NCI-H1417 (cell line): ENCODE results near the gene SLC15A4.

Experiments used
- DNase-seq, 3 experiments: peaks; one replicate each; lab custom pipeline; 2025; lab: John Stamatoyannopoulos, UW

SLC15A4 gene

DNA sequence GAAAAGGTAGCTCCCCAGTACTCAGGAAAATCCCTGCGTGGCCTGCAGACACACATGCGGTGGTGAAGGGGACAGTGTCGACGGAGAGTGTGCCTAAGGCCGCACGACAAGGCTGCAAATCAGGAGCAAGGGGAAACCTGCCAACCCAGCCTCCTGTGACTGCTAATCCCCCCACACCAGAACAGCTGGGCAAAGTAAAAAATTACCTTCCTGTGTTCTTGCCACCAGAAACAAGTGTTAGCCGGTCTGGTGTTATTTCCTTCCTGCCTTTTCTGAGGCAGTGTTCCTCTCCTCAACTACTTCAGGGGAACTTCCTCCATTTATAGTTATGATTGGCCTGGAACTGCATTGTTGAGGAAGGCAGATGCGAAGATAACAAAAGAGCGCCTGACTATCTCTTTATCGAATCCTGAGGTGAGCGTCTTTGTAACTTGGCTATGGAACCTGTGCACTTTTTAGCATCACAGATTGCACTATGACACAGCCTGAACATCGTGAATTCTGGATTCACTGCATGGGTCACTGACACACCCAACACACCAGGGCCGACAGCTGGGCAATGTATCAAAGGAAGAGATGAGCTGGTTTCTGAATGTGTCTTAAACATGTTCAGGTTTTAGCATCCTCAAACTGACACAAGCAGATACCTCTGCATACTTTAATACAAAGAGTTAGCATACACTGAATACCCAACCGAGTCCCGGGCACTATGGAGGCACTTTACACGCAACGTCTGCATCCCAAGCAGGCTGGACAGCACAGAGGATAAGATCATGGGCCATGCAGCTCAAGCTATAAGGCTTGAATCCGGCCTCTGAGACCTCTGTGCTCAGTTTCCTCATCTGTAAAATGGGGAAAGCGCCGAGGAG is 28.9 kb downstream of the SLC15A4 start:
- DNase-seq: no peak

DNA sequence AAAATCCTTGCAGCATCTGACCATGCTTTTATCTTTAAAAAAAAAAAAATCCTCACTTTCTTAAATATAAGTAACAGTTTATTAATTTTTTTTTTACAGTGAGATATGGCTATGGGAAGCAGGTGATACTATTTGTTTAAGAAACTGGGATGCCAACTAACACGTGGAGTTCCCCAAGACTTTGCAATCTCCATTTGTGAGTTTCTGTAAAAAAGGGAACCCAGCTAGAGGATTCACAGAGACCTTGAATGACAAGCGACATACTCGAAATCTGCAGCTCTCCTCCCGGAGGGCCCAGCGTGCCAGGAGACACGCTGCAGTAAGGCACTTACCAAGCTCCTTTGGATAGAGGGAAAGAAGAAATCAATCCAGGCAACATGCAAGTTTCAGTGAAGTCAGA is 30.1 kb downstream of the SLC15A4 start:
- DNase-seq: no peak

DNA sequence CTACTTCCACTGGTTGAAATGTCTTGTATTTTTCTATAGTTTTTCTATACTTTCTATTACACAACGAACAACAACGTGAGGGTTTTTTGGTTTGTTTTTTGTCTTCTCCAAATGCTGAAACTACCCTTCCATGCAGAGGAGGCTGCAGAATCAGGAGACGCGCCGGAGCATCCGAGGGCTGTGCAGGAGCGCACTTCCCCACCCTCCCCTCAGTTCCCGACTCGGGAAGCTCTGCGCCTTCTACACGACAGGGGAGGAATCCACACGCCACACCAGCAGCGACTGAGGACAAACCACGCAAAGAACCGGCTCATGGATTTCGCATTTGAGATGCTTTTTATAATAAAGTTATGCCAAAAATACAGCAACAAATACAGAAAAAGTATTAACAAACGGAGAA is 30.9 kb downstream of the SLC15A4 start:
- DNase-seq: no peak

DNA sequence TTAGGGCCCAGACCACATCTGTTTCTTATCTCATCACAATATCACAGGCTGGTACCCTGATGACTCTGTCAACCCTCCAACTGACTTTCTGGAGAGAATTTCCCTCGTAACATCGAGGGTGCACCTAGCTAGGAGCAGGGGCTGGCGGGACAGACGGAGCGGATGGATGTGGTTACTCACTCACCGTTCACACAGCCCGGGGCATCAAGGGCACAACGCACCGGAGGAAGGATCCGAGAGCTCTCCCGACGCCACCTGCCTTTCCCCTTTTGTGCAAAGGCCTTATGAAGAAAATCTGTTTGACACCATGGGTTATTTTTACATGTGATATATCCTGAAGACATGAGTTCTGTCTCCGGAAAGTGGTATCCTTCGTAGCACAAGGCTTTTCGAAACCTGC is 31.4 kb downstream of the SLC15A4 start:
- DNase-seq: no peak

DNA sequence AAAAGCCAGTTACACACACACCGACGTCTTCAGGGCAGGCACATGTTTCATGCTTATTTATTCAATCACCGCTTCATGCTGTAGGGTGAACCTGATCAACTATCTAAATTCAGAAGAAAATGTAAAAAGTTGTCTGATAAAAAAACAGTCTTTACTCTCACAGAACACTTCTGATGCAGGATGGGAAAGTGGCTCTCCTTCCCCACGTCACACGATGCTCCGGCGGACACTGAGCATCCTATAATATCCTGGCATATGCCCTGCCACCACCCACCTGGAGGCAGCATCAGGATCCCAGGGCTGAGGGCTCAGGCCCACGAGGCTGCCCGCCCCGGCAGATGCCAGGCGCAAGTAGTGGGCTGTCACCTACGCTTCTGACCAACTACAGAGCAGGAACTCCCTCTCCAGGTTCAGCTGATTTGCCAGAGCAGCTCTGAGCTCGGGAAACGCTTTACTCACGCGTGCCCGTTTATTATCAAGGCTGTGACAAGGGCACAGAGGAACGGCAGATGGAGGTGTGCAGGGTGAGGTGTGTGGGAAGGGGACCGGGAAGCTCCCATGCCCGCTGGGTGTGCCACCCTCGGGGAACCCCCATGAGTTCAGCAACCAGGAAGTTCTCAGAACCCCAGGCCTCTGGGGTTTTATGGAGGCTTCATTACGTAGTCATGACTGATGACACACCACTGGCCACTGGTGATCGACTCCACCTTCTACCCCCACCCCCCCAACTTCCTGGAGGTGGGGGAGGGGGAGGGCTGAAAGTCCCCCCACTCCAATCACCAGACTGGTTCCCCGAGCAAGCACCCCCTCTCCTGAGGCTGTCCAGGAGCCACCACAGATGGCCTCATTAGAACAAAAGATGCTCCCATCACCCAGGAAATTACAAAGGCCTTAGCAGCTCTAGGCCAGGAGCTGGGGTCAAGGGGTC is 32.1 kb downstream of the SLC15A4 start:
- no peak for DNase-seq

DNA sequence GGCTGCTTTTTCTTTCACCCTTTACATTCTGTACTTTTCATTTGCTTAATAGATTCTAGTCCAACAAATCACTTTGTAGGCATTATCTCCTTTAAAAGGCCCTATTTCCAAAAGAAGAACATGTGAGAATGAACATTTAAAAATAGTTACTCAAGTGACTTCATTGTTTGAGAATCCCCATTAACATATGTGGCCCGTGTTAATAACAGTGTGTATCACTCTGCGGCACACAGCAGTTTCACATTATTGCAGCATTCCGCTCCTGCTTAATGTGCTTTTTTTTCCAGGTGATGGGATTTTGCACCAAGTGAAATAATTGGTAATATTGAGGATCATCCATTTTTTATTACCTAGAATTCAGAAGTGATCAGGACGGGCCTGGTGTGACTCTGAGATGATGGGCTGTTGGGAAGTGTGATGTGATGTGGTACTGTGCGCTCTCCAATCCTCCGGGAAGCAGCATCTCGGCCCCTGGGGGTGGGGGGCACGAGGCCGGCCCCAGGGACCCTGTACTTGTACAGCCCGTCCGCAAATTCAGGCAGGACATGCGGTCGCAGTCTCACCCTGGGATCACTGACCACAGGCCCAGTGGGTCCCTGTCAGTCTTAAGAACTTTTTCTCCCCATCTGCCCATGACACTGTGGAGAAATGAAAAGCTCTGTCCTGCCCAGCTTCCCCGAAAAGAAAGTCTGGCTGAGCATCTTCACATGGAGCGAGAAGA is 32.9 kb downstream of the SLC15A4 start:
- DNase-seq: no peak

DNA sequence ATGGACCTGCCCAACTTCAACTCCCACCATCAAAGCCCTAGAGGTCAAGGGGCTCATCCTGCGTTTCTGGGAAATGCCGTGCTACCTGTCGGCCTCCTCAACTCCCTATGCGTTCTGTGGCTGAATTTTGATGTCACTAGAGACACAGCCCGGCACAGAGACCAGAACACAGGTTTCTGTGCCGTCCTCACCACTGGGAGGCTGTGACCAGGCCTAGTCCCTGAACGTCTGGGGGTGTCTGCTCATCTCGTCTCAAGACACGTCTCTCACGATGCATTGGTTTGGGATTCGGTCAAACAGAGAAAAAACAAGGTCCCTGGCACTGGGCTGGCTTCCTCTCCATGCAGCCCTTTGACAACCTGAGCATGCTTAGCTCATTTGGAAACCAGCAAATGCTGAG is 33.5 kb downstream of the SLC15A4 start:
- DNase-seq: no peak

DNA sequence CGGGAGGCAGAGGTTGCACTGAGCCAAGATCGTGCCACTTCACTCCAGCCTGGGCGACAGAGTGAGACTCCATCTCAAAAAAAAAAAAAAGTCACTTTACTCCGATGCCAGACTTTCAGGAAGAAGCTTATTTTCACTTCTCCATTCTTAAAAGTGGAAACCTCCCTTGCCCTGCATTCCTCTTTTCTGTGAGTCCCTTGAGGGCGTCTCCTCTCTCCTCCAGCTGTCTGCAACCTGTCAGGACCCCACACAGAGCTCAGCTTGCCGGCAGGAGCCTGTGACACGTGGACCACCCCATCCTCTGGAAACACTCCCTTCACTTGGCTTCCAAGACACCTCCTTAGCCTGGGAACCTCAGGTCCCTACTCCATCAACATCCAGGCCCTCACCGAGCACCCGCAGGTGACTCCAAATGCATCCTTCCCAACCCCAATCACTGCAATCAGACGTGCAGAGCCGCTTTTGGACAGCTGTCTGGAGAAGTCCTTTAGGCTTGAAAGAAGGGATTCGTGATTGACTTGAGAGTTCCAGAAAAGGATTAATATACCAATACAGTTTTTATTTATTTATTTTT is 34.3 kb downstream of the SLC15A4 start:
- no peak for DNase-seq

DNA sequence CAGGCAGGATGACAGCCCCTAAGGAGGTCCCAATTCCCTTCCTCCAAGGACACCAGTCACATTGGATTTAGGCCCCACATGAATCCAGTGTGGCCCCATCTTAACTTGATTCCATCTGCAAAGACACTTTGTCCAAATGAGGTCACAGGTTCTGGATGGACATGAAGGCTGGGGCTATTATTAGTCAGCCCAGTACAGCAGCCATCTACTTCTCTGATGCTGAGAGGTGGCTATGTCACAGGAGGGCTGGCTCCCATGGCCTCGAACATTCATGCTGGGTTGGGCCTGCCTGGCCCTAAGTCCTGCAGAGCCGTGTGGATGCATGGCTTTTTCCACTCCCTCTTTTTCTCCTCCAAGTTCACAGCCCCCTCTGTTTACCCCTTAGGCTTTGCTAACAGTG is 35.9 kb downstream of the SLC15A4 start:
- DNase-seq: no peak

DNA sequence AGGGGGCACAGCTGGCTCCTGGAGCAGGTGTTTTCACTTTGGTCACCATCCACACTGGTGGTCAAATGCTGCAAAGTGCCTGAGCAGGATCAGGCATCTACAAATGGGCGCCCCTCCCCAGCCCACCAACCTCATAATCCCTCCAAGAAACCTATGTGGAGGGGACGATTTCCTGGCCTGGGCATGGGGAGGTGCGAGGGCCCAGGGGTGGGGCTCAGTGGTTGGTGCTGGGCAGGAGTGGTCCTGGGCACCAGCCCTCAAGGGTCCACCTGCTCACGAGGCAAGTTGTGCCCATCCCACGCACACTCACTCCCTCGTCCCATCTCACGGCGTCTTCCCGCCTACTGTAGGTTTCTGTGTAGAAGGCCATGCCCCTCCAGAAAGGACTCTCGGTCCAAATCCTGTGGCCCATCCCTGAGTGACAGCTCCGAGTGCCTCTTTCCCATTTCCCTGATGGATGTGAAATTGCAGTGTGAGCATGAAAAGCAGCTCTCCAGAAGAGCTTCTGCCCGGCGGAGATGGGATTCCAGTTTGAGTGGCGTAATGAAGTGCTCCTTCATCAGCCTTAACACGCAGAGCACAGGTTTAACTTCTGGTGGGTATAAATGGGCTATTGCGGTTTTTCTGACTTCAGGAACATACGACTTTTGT is 36.9 kb downstream of the SLC15A4 start:
- peak in 1 of 3 experiments; percentile 92 for DNase-seq

DNA sequence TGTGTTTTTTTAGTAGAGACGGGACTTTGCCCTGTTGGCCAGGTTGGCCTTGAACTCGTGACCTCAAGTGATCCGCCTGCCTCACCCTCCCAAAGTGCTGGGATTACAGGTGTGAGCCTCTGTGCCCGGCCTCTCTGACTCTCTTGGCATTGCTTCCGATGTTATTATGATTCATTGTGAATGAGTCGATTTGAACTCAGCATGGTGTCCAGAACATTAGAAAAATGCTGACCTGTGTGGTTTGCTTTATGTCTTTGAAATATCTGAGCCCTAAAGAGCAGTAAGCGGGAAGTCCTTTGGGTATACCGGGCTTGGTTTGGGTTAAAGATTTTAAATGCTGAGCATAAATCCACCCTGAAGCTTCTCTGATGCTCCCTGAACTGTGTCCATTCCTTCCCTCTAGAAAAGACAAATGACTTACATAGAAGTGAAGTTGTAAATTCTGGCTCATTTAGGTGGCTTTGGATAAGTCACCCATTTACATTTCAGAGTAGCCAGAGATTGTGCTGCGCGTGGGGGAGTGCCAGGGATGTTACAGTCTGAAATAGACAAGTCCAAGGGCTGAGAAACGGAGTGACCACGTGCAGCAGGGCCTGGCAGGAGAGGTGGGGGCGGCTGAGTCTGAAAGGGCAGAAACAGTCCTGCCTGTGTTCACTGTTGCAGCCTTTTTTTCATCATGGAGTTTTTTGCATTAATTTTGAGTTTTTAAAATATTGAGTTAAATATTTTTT is 39.6 kb downstream of the SLC15A4 start:
- no peak for DNase-seq

DNA sequence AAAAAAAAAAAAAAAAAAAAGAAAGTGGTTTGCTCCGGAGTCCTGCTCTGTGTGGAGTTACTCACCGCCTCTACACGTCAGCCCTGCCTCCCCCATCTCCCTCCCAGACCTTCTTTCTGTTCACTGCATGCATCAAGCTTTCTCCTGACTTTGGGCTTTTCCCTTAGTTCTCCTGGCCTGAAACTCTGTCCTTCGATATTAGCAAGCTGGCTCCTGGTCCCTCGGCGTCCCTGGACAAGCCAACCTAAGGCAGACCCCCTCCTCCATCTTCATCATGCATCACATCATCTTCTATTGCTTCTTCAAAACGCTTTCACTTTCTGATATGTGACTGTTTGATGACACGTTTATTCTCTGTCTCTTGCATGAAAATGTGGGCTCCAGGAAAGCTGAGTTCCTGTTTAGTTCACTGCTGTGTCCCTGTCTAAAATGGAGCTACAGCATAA is 40.6 kb downstream of the SLC15A4 start:
- DNase-seq: no peak

DNA sequence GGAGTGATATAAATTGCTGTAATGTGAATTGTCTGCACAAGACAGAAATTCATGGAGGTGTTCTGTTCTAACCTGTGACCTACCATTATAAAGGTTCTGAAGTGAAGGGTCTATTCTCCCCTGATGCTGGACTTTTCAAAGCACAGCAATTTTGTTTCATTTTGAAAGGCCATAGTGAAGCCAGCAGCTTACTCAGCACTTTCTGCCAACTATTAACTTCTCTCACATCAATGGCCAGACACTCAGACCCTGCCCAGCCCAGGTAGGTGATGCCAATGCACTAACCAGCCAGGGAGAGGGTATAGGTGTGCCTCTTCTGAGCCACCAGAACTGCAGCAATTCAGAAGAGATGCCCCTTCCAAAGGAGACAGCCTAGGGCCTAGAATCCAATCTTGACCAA is 43.9 kb downstream of the SLC15A4 start:
- DNase-seq: no peak

DNA sequence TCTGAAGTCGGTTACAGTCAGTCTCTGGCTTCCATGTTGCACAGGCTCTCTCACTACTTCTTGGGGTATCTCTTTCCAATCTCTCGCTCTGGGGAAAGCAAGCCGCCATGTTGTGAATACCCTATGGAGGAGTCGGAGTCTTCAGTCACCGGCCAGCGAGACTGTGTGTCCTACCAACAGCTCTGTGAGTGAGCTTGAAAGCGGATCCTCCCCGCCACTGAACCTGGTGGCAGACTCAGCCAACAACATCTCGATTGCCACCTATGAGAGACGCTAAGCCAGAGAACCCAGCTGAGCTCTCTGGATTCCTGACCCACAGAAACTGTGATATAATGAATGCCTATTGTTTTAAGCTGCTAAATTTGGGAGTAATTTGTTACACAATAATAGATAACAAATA is 51.5 kb downstream of the SLC15A4 start:
- DNase-seq: no peak

DNA sequence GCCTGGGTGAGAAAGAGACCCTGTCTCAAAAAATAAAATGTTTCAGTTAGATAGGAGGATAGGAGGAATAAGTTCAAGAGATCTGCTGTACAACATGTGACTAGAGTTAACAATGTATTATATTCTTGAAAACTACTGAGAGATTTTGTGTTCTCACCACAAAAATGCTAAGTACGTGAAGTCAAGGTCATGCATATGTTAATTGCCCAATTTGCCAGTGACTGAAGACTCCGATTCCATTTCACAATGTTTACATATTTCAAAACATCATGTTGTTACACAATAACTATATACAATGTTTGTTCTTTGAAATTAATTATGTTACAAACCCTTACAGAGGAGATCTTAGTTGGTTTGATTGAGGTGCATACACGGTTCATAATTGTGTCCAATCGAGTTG is 52.1 kb downstream of the SLC15A4 start:
- DNase-seq: no peak

DNA sequence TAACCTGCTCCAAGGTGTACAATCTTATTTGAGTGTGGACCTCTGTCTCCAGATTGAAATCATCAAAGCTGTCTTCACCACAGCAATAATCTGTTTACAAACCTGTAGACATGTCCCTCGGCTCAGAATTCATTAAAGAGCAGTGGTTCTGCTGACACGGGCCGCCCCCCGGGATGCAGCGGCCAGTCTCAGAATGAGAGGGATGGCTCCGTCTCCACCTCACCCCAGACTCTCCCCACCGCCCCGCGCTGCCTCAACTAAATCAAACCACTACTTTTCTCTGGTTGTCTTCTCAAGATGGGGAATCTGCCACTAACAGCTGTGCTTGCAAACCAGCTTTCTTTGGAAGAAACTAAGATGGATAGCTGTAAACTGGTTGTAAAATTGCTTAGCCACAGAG is 56.2 kb downstream of the SLC15A4 start:
- DNase-seq: no peak

DNA sequence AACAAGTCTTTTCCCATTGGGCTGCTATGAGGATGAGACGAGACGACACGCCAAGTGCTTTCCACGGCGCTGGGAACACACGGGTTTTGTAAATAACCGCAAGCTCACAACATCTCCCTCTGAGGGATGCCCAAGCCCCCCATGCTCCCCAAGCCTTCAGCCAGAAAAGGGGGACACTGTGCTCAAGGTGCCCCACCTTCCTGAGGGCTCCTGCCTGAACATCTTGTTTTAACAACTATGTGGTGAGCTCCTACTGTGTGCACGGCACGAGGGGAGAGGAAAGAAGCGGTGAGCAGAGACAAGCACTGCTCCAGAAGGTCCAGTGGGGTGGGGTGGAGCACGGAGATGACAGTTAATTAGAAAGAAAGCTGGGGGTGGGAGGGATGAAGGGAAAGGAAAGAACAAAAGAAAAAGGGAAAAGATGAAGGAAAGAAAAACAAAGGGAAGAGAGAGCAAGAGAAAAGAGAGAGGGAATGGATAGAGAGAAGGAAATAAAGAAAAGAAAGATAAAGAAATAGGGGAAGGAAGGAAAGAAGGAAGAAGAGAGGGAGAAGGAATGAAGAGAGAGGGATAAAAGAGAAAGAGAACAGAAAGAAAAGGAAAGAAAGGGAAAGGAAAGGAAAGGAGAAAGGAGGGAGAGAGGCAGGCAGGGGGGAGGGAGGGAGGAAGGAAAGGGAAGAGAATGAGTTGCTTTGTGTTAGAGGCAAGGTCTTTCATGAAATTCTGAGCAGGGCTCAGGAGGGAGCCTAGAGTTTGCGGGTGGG is 56.8 kb downstream of the SLC15A4 start:
- no peak for DNase-seq

DNA sequence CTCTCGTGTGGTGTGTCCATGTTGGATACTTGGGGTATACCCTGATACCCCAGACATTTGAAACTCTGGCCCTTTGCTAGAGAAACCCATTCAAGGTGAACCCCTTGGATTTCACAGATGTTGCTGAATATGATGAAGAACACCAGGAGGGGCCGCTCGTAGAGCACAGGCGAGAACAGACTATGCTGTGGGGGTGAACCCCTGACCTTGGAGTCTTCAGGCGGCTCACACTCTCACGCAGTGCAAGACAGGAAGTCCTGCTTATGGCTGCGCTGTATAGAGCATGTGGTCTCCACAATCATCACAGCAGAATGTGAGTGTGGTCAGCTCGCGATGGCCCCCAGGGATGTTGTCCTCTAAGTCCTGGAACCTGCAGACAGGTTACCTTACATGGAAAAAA is 60.4 kb downstream of the SLC15A4 start:
- DNase-seq: no peak

DNA sequence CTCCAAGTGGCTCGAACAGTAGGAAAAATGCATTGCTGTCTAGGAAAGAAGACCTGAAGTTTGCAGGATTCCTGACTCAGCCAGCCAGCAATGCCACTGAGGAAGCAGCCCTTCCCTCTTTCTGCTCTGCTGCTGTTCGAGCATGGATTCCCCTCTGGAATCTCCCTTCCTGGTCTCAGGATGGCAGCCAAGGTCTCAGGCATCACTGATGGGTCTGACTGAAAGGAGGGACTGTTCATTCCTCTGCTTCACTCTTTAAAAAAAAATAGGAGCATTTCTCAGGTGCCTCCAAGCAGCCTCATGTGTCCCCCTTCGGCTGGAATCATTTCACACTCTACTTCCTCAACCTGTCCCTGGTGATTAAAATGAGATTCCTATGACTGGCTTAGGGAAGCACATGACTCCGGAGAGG is 62.4 kb downstream of the SLC15A4 start:
- no peak for DNase-seq

DNA sequence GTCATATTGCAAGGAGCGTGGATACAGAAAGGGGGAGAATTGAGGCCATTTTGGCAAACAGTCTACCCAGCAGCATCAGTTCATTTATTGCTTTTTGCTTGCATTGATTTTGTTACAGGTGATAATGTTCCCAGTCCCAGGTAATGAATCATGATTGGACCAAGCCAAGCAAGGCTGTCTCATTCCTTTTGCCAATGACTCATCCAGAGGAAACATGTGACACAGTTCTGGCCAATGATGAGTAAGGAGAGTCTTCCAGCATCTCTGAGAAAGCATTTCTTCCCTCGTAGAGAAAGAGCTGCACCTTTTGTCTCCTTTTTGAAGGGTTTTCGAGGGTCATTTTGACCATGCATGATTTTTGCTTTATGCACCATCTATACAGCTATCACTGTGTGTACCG is 68.2 kb downstream of the SLC15A4 start:
- DNase-seq: no peak
